Measurements from ENCODE around the gene PGC.
A peak's percentile ranks its signal among the peaks of the same experiment; 100 is the strongest.

PGC gene

DNA sequence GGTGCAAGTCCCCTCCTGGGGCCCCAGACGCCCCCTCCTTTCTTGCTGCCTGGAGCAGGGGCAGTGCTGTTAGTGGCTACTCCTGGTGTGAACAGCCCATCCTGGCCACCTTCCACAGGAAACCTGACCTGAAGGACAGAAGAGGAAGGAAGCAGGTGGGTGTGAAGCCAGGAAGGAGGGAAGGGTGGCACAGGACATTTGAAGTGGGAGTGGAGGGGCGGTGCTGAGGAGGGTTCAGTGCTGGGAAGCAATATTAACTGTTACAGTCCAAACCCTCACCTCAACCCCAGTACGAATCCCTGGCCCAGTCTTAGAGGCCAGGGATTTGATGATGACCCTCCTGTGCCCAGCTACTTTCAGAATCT lies 34.2 kb upstream of the PGC start:
- Histone ChIP-seq H3K4me1 (ENCODE audit: low read depth, poor library complexity, severe bottlenecking) (peaks cover 16% of the 10 kb centered on the region), H3K79me2 (ENCODE audit: insufficient read depth, low read depth) (no peaks in the 10 kb centered on the region), H3K27ac (no peak overlapping the region), H3K36me3 (ENCODE audit: insufficient read depth) (no peaks in the 10 kb centered on the region), H3K9ac (no peak overlapping the region), H2AFZ (ENCODE audit: low read depth) (no peak overlapping the region), H3K4me2 (peak overlapping the region; percentile 31; the same call in 1 of the 2 replicates), H3K4me3 (IDR thresholded peaks at IDR 0.05; ENCODE audit: insufficient read depth, low read depth, low read length) (no peak overlapping the region), H3K27me3 (ENCODE audit: insufficient read depth, low read depth) (peaks cover 33% of the 10 kb centered on the region), H4K20me1 (ENCODE audit: insufficient read depth) (no peaks in the 10 kb centered on the region)
- TF ChIP-seq, protein P1, sequence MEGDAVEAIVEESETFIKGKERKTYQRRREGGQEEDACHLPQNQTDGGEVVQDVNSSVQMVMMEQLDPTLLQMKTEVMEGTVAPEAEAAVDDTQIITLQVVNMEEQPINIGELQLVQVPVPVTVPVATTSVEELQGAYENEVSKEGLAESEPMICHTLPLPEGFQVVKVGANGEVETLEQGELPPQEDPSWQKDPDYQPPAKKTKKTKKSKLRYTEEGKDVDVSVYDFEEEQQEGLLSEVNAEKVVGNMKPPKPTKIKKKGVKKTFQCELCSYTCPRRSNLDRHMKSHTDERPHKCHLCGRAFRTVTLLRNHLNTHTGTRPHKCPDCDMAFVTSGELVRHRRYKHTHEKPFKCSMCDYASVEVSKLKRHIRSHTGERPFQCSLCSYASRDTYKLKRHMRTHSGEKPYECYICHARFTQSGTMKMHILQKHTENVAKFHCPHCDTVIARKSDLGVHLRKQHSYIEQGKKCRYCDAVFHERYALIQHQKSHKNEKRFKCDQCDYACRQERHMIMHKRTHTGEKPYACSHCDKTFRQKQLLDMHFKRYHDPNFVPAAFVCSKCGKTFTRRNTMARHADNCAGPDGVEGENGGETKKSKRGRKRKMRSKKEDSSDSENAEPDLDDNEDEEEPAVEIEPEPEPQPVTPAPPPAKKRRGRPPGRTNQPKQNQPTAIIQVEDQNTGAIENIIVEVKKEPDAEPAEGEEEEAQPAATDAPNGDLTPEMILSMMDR (conservative IDR thresholded peaks at IDR 0.05; ENCODE audit: low read depth, low read length): no peak

GRCh38 chr6:41780551-41781365 lies 33.6 kb upstream of the PGC start, which contains the start of gene PRICKLE4:
PRICKLE4 (plus strand) TSS chr6:41780782; CDS start chr6:41783474, 2,692 bp downstream.
- H3K4me2 ChIP-seq: peak within 1 kb of the TSS; percentile 31
- H3K27me3 ChIP-seq (ENCODE audit: insufficient read depth, low read depth): peaks cover 33% of the 10 kb centered on the region
- H3K27ac ChIP-seq: no peak within 1 kb of the TSS
- no peak within 1 kb of the TSS for H3K4me3 ChIP-seq (IDR thresholded peaks at IDR 0.05; ENCODE audit: insufficient read depth, low read depth, low read length)
- H3K9ac ChIP-seq: no peak within 1 kb of the TSS
- peaks cover 12% of the 10 kb centered on the region for H3K4me1 ChIP-seq (ENCODE audit: low read depth, poor library complexity, severe bottlenecking)
- H4K20me1 ChIP-seq (ENCODE audit: insufficient read depth): no peaks in the 10 kb centered on the region
- H3K36me3 ChIP-seq (ENCODE audit: insufficient read depth): no peaks in the 10 kb centered on the region
- H3K79me2 ChIP-seq (ENCODE audit: insufficient read depth, low read depth): no peaks in the 10 kb centered on the region
- TF ChIP-seq, protein P1 (conservative IDR thresholded peaks at IDR 0.05; ENCODE audit: low read depth, low read length): no peak
- H2AFZ ChIP-seq (ENCODE audit: low read depth): peak within 1 kb of the TSS; percentile 74

- TF ChIP-seq, protein P1 (conservative IDR thresholded peaks at IDR 0.05; ENCODE audit: low read depth, low read length): peak; percentile 83
- Histone ChIP-seq H4K20me1 (ENCODE audit: insufficient read depth) (no peaks in the 10 kb centered on the region), H3K4me1 (ENCODE audit: low read depth, poor library complexity, severe bottlenecking) (peaks cover 10% of the 10 kb centered on the region), H3K4me2 (peak within 1 kb of the TSS; percentile 85), H3K79me2 (ENCODE audit: insufficient read depth, low read depth) (no peaks in the 10 kb centered on the region), H3K27me3 (ENCODE audit: insufficient read depth, low read depth) (peaks cover 29% of the 10 kb centered on the region), H2AFZ (ENCODE audit: low read depth) (peak within 1 kb of the TSS; percentile 74), H3K9ac (peak within 1 kb of the TSS; percentile 30; the same call in 1 of the 2 replicates), H3K4me3 (IDR thresholded peaks at IDR 0.05; ENCODE audit: insufficient read depth, low read depth, low read length) (no peak within 1 kb of the TSS), H3K27ac (no peak within 1 kb of the TSS), H3K36me3 (ENCODE audit: insufficient read depth) (no peaks in the 10 kb centered on the region)
Measured at GRCh38 chr6:41779788-41780550, 32.8 kb upstream of the PGC start, which contains the start of gene FRS3. FRS3 (minus strand) TSS chr6:41779900; CDS start chr6:41776987, 2,913 bp downstream.

DNA sequence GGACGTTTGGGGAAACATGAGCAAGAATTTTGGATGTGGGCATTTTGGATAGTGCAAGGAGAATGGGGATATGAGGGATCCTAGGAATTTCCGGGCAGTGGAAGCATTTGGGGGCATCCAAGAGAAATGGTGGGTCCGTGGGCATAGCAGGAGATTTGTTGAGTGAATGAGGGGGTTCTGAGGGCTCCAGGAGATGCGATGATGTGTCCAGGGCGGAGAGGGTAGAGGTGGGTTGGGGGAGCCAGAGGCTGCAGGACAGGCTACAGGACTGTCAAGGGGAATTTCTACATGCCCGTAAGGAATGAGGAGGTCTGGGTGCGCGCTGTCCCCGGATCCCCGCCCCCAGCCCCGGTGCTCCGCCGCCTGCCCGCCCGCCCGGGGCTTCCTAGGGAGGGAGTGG lies 32.1 kb upstream of the PGC start:
- H3K9ac ChIP-seq: peak overlapping the region; percentile 30; the same call in 1 of the 2 replicates
- peaks cover 24% of the 10 kb centered on the region for H3K27me3 ChIP-seq (ENCODE audit: insufficient read depth, low read depth)
- TF ChIP-seq, protein P1 (conservative IDR thresholded peaks at IDR 0.05; ENCODE audit: low read depth, low read length): no peak
- H4K20me1 ChIP-seq (ENCODE audit: insufficient read depth): no peaks in the 10 kb centered on the region
- peak overlapping the region; percentile 41; the same call in 1 of the 2 replicates for H2AFZ ChIP-seq (ENCODE audit: low read depth)
- H3K27ac ChIP-seq: no peak overlapping the region
- peak overlapping the region; percentile 85 for H3K4me2 ChIP-seq
- no peaks in the 10 kb centered on the region for H3K79me2 ChIP-seq (ENCODE audit: insufficient read depth, low read depth)
- H3K4me3 ChIP-seq (IDR thresholded peaks at IDR 0.05; ENCODE audit: insufficient read depth, low read depth, low read length): no peak overlapping the region
- no peaks in the 10 kb centered on the region for H3K36me3 ChIP-seq (ENCODE audit: insufficient read depth)
- peaks cover 10% of the 10 kb centered on the region for H3K4me1 ChIP-seq (ENCODE audit: low read depth, poor library complexity, severe bottlenecking)

Data from KMS-11 (cell line).